ENCODE results near the gene GNAT1. TPM values are rescaled to one million over a fixed set of nuclear protein-coding genes. Genes with fewer than 3 reads are reported as not detected.
"Not testable (repeated sequence)": the region's sequence is repeated elsewhere in the genome, so short reads cannot be mapped to it uniquely, and the experiment has no call there.

The GNAT1 gene
- polyA plus RNA-seq, 1 experiment, result not detected

- Histone ChIP-seq H3K9me3 (ENCODE audit: control insufficient read depth, insufficient read depth, low read length) (no peaks in the 10 kb centered on the region; the same call in 1 of the 2 replicates), H3K4me3 (ENCODE audit: low read depth, low read length) (no peak overlapping the region), H3K27me3 (ENCODE audit: control insufficient read depth, insufficient read depth, low read length) (no peaks in the 10 kb centered on the region), H3K27ac (ENCODE audit: low read depth, low read length) (peak overlapping the region; percentile 11)
- TF ChIP-seq CTCF (IDR thresholded peaks at IDR 0.05; ENCODE audit: low read depth, low read length), result no peak
- ChIA-PET CTCF (interaction anchor here (1.1 to 2.0 kb wide), 2 partner anchors 15 to 18 kb away, joined by 6 to 7 read pairs; no protein-coding TSS in a partner anchor), POLR2A (no interaction called here)
- no peak for DNase-seq (ENCODE audit: low read depth, low spot score)
Measured at GRCh38 chr3:50241713-50242380, 50.4 kb downstream of the GNAT1 start.

- ChIA-PET CTCF (interaction anchor here (2.0 kb wide), 1 partner anchor 17 kb away, joined by 6 read pairs; no protein-coding TSS in a partner anchor), POLR2A (no interaction called here)
- DNase-seq (ENCODE audit: low read depth, low spot score), result no peak
- no peaks in the 10 kb centered on the region; the same call in 1 of the 2 replicates for H3K9me3 ChIP-seq (ENCODE audit: control insufficient read depth, insufficient read depth, low read length)
- TF ChIP-seq CTCF (IDR thresholded peaks at IDR 0.05; ENCODE audit: low read depth, low read length), result no peak
- peak overlapping the region; percentile 65 for H3K27ac ChIP-seq (ENCODE audit: low read depth, low read length)
- H3K4me3 ChIP-seq (ENCODE audit: low read depth, low read length), result no peak overlapping the region
- no peaks in the 10 kb centered on the region for H3K27me3 ChIP-seq (ENCODE audit: control insufficient read depth, insufficient read depth, low read length)
Measured at GRCh38 chr3:50242381-50242770, 51.0 kb downstream of the GNAT1 start.

GRCh38 chr3:50242851-50243542, 51.6 kb downstream of the GNAT1 start:
- ChIA-PET POLR2A (no interaction called here), CTCF (interaction anchor here (0.6 to 2.0 kb wide), 8 partner anchors 8 to 48 kb away, joined by 3 to 13 read pairs (median 4); no protein-coding TSS in a partner anchor)
- no peak for DNase-seq (ENCODE audit: low read depth, low spot score)
- H3K27ac ChIP-seq (ENCODE audit: low read depth, low read length), result peak overlapping the region; percentile 65
- no peaks in the 10 kb centered on the region for H3K27me3 ChIP-seq (ENCODE audit: control insufficient read depth, insufficient read depth, low read length)
- TF ChIP-seq CTCF (IDR thresholded peaks at IDR 0.05; ENCODE audit: low read depth, low read length), result no peak
- H3K4me3 ChIP-seq (ENCODE audit: low read depth, low read length), result no peak overlapping the region
- no peaks in the 10 kb centered on the region; the same call in 1 of the 2 replicates for H3K9me3 ChIP-seq (ENCODE audit: control insufficient read depth, insufficient read depth, low read length)

GRCh38 chr3:50243543-50243895, 52.1 kb downstream of the GNAT1 start:
- H3K4me3 ChIP-seq (ENCODE audit: low read depth, low read length), result no peak overlapping the region
- ChIA-PET CTCF (interaction anchor here (0.6 to 1.6 kb wide), 9 partner anchors 8 to 49 kb away, joined by 3 to 13 read pairs (median 4); no protein-coding TSS in a partner anchor), POLR2A (no interaction called here)

GRCh38 chr3:50244813-50245212, 53.4 kb downstream of the GNAT1 start:
- not testable (repeated sequence) for H3K4me3 ChIP-seq (ENCODE audit: low read depth, low read length); H3K9me3 ChIP-seq (ENCODE audit: control insufficient read depth, insufficient read depth, low read length); H3K27me3 ChIP-seq (ENCODE audit: control insufficient read depth, insufficient read depth, low read length); DNase-seq (ENCODE audit: low read depth, low spot score); H3K27ac ChIP-seq (ENCODE audit: low read depth, low read length)
- CTCF ChIA-PET, result interaction anchor here (1.3 kb wide), 1 partner anchor 15 kb away, joined by 3 read pairs; no protein-coding TSS in a partner anchor
- POLR2A ChIA-PET, result interaction anchor here (1.6 kb wide), 1 partner anchor 9 kb away, joined by 3 read pairs; no protein-coding TSS in a partner anchor

More at GRCh38 chr3:50243543-50243895, 52.1 kb downstream of the GNAT1 start:
- H3K9me3 ChIP-seq (ENCODE audit: control insufficient read depth, insufficient read depth, low read length), result no peaks in the 10 kb centered on the region; the same call in 1 of the 2 replicates
- no peak for TF ChIP-seq CTCF (IDR thresholded peaks at IDR 0.05; ENCODE audit: low read depth, low read length)
- no peak for DNase-seq (ENCODE audit: low read depth, low spot score)
- no peaks in the 10 kb centered on the region for H3K27me3 ChIP-seq (ENCODE audit: control insufficient read depth, insufficient read depth, low read length)
- peak overlapping the region; percentile 65 for H3K27ac ChIP-seq (ENCODE audit: low read depth, low read length)
